ENCODE data around the gene NF1.
"Not testable (repeated sequence)": the region's sequence is repeated elsewhere in the genome, so short reads cannot be mapped to it uniquely, and the experiment has no call there.

Gene NF1

GRCh38 chr17:31266042-31266441, 171.3 kb downstream of the NF1 start:
- DNase-seq = no peak

GRCh38 chr17:31269036-31269577, 174.3 kb downstream of the NF1 start:
- no peak for DNase-seq

- no peak for DNase-seq
Observed at GRCh38 chr17:31269578-31269983, 174.8 kb downstream of the NF1 start.

GRCh38 chr17:31272236-31272635, 177.5 kb downstream of the NF1 start:
- DNase-seq = no peak

GRCh38 chr17:31272803-31273202, 178.0 kb downstream of the NF1 start:
- DNase-seq = no peak

GRCh38 chr17:31273516-31273915, 178.7 kb downstream of the NF1 start:
- DNase-seq = no peak

- DNase-seq = peak; percentile 65
Observed at GRCh38 chr17:31274252-31274651, 179.5 kb downstream of the NF1 start.

- peak; percentile 64 for DNase-seq
Observed at GRCh38 chr17:31275116-31275515, 180.3 kb downstream of the NF1 start.

GRCh38 chr17:31279401-31279800, 184.6 kb downstream of the NF1 start:
- DNase-seq = no peak

GRCh38 chr17:31281061-31281460, 186.3 kb downstream of the NF1 start:
- no peak for DNase-seq

GRCh38 chr17:31283841-31284240, 189.1 kb downstream of the NF1 start:
- no peak for DNase-seq

- no peak for DNase-seq
Observed at GRCh38 chr17:31286587-31286986, 191.8 kb downstream of the NF1 start.

GRCh38 chr17:31287932-31288331, 193.2 kb downstream of the NF1 start:
- not testable (repeated sequence) for DNase-seq

- no peak for DNase-seq
Observed at GRCh38 chr17:31289790-31290189, 195.0 kb downstream of the NF1 start.

- no peak for DNase-seq
Observed at GRCh38 chr17:31291820-31292219, 197.0 kb downstream of the NF1 start.

- DNase-seq = no peak
Observed at GRCh38 chr17:31293581-31293980, 198.8 kb downstream of the NF1 start.

GRCh38 chr17:31294231-31294630, 199.5 kb downstream of the NF1 start:
- no peak for DNase-seq

GRCh38 chr17:31294820-31295488, 200.2 kb downstream of the NF1 start:
- DNase-seq = no peak

- DNase-seq = no peak
Observed at GRCh38 chr17:31295489-31295871, 200.7 kb downstream of the NF1 start.

- no peak for DNase-seq
Observed at GRCh38 chr17:31296142-31296541, 201.4 kb downstream of the NF1 start.

- DNase-seq = no peak
Observed at GRCh38 chr17:31297090-31297489, 202.3 kb downstream of the NF1 start, which contains the start of gene OMG. Gene OMG (minus strand): TSS chr17:31297239. CDS start chr17:31296331, 908 bp downstream.

- no peak for DNase-seq
Observed at GRCh38 chr17:31299624-31300023, 204.8 kb downstream of the NF1 start.

GRCh38 chr17:31307640-31308039, 212.9 kb downstream of the NF1 start:
- no peak for DNase-seq

- DNase-seq = peak; percentile 77
Observed at GRCh38 chr17:31308372-31309334, 213.9 kb downstream of the NF1 start.

Data from suppressor macrophage treated with lipopolysaccharide for 4 hours (primary cell).